H1 (cell line): Measurements from ENCODE around the gene SCAP. TPM values are rescaled to one million over a fixed set of nuclear protein-coding genes. Genes with fewer than 3 reads are reported as not detected.
A peak's percentile ranks its signal among the peaks of the same experiment; 100 is the strongest.

Source experiments
- ATF3 ChIP-seq: IDR thresholded peaks from 2 replicates; pipeline ENCODE4 v1.6.1; 2011; ENCODE audit warnings: low read depth, mild to moderate bottlenecking, low read length; ENCODE audit not compliant: insufficient read depth
- CBX5 ChIP-seq: fragments of 300-800, 300-1000 bp; sonication (generic); IDR thresholded peaks from 2 replicates; pipeline ENCODE4 v1.7.1; 2016; ENCODE audit warnings: antibody characterized with exemption, low read length, low read depth
- CREB1 ChIP-seq: IDR thresholded peaks from 2 replicates; pipeline ENCODE4 v1.6.1; 2012; ENCODE audit warnings: inconsistent platforms
- EP300 ChIP-seq, 2 experiments: IDR thresholded peaks; 1 replicate in 1 of 2; 2 replicates in 1 of 2; pipeline ENCODE4 v1.6.1; 2011 to 2012; ENCODE audit warnings: low read depth in 2 of 2, low read length in 2 of 2, mild to moderate bottlenecking in 2 of 2, borderline replicate concordance in 1 of 2, inconsistent platforms in 1 of 2, moderate library complexity in 1 of 2
- GABPA ChIP-seq: IDR thresholded peaks from 2 replicates; pipeline ENCODE4 v1.6.1; 2011; ENCODE audit warnings: mild to moderate bottlenecking, low read length, moderate library complexity, borderline replicate concordance; ENCODE audit not compliant: insufficient read depth
- JUN ChIP-seq: IDR thresholded peaks from 2 replicates; pipeline ENCODE4 v1.6.1; 2011; ENCODE audit warnings: low read depth, mild to moderate bottlenecking, improper control_type of control experiment, low read length
- KDM1A ChIP-seq: fragments of 200-600, 300-600 bp; sonication (generic); IDR thresholded peaks from 2 replicates; pipeline ENCODE4 v1.7.1; 2016; ENCODE audit warnings: mild to moderate bottlenecking, low read length, borderline replicate concordance
- KDM5A ChIP-seq: fragments of 200-600 bp; IDR thresholded peaks from 2 replicates; pipeline ENCODE4 v1.7.1; 2012; ENCODE audit warnings: mild to moderate bottlenecking, low read length, inconsistent platforms, mixed read lengths
- MAFK ChIP-seq: IDR thresholded peaks from 2 replicates; pipeline ENCODE4 v1.6.1; 2012; ENCODE audit warnings: low read depth, mild to moderate bottlenecking, improper control_type of control experiment, low read length
- RXRA ChIP-seq: IDR thresholded peaks from 2 replicates; pipeline ENCODE4 v1.6.1; 2011; ENCODE audit warnings: low read depth, mild to moderate bottlenecking, low read length, moderate library complexity; ENCODE audit not compliant: insufficient read depth
- SAP30 ChIP-seq: fragments of 300-600 bp; sonication (generic); IDR thresholded peaks from 2 replicates; pipeline ENCODE4 v1.7.1; 2012; ENCODE audit warnings: low read length, moderate library complexity, mild to moderate bottlenecking, inconsistent platforms; ENCODE audit not compliant: insufficient read depth, insufficient replicate concordance
- SIN3A ChIP-seq, 2 experiments: IDR thresholded peaks in 1 of 2; conservative IDR thresholded peaks in 1 of 2; 2 replicates each; pipeline ENCODE4 v1.6.1; 2011 to 2012; ENCODE audit warnings: low read length in 2 of 2, improper control_type of control experiment in 1 of 2, low read depth in 1 of 2, mild to moderate bottlenecking in 1 of 2
- SIRT6 ChIP-seq: IDR thresholded peaks from one replicate; pipeline ENCODE4 v1.7.1; 2012; ENCODE audit warnings: low read length, inconsistent platforms
- SUZ12 ChIP-seq: fragments of 200-600 bp; sonication (generic); IDR thresholded peaks from 2 replicates; pipeline ENCODE4 v1.6.1; 2012; ENCODE audit warnings: mild to moderate bottlenecking, inconsistent platforms, low read length, moderate library complexity, mixed read lengths
- TAF1 ChIP-seq: IDR thresholded peaks from 2 replicates; pipeline ENCODE4 v1.6.1; 2011; ENCODE audit warnings: mild to moderate bottlenecking, low read depth, low read length
- TAF7 ChIP-seq: optimal IDR thresholded peaks from 2 replicates; pipeline ENCODE3; 2011; ENCODE audit warnings: low read depth, mild to moderate bottlenecking, inconsistent platforms, low read length, moderate library complexity, borderline replicate concordance
- TCF12 ChIP-seq: IDR thresholded peaks from 2 replicates; pipeline ENCODE4 v1.6.1; 2011; ENCODE audit warnings: low read depth, mild to moderate bottlenecking, low read length
- TEAD4 ChIP-seq: IDR thresholded peaks from 2 replicates; pipeline ENCODE4 v1.6.1; 2012; ENCODE audit warnings: low read depth, low read length, inconsistent platforms, mixed read lengths
- ZNF274 ChIP-seq: IDR thresholded peaks from 2 replicates; pipeline ENCODE4 v1.7.0; 2012; ENCODE audit warnings: low read length, borderline replicate concordance; ENCODE audit errors: extremely low read depth
- polyA plus RNA-seq, 7 experiments: library from polyadenylated mRNA; depleted of rRNA in 3 of 7; stranded (reverse) in 5 of 7; unstranded in 2 of 7; fragments of >200 nt in 5 of 7; fragments of 200-250 nt in 2 of 7; gene quantifications; 1 replicate in 5 of 7; 2 replicates in 1 of 7; 4 replicates in 1 of 7; pipeline versions ENCODE4 v1.2.1 to v1.2.3, GENCODE V29; 2011 to 2013; ENCODE audit warnings: missing spikeins in 2 of 7, mixed read lengths in 2 of 7
- total RNA-seq: library from RNA; stranded (reverse); fragmentation: NEBNext Ultra II Directional; extraction: Animal tissue kit (Norgen Biotek cat#: 25700); gene quantifications from 2 replicates; pipeline ENCODE4 v1.2.1, GENCODE V29; 2021
- TF ChIP-seq, protein P1 (sequence below), 3 experiments: IDR thresholded peaks; 1 replicate in 2 of 3; 2 replicates in 1 of 3; pipeline versions ENCODE4 v1.5.1 to v1.6.1; 2011; ENCODE audit warnings: low read length in 3 of 3, mild to moderate bottlenecking in 3 of 3, inconsistent platforms in 2 of 3, low read depth in 1 of 3, moderate library complexity in 1 of 3; ENCODE audit not compliant: insufficient read depth in 1 of 3; ENCODE audit errors: control extremely low read depth in 1 of 3

The SCAP gene
- total and polyA plus RNA-seq, 2 of the 8 experiments (the other 6 are each of a cell fraction or from before 2014, with no cell fraction given): 74.0 to 114 TPM

- no peak for TF ChIP-seq KDM5A
- TF ChIP-seq TAF7: no peak
- TF ChIP-seq SIRT6: no peak
- TF ChIP-seq ZNF274: no peak
- TF ChIP-seq MAFK: no peak
- no peak for TF ChIP-seq SUZ12
- no peak for TF ChIP-seq CREB1
- TF ChIP-seq SIN3A (conservative IDR thresholded peaks at IDR 0.05 in 1 of 2, IDR thresholded peaks at IDR 0.05 in 1 of 2; ENCODE audit: low read depth in 1 of 2, low read length in 2 of 2): peak in 1 of 2 experiments; percentile 83; a peak in 1 of 4 replicates
- TF ChIP-seq RXRA: no peak
- no peak for TF ChIP-seq TCF12
- TF ChIP-seq, protein P1, sequence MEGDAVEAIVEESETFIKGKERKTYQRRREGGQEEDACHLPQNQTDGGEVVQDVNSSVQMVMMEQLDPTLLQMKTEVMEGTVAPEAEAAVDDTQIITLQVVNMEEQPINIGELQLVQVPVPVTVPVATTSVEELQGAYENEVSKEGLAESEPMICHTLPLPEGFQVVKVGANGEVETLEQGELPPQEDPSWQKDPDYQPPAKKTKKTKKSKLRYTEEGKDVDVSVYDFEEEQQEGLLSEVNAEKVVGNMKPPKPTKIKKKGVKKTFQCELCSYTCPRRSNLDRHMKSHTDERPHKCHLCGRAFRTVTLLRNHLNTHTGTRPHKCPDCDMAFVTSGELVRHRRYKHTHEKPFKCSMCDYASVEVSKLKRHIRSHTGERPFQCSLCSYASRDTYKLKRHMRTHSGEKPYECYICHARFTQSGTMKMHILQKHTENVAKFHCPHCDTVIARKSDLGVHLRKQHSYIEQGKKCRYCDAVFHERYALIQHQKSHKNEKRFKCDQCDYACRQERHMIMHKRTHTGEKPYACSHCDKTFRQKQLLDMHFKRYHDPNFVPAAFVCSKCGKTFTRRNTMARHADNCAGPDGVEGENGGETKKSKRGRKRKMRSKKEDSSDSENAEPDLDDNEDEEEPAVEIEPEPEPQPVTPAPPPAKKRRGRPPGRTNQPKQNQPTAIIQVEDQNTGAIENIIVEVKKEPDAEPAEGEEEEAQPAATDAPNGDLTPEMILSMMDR (IDR thresholded peaks at IDR 0.05; ENCODE audit: control extremely low read depth in 1 of 3, insufficient read depth in 1 of 3, low read depth in 1 of 3, low read length in 3 of 3): peak in 1 of 3 experiments; percentile 3; a peak in 1 of 4 replicates
- TF ChIP-seq SAP30: no peak
- TF ChIP-seq KDM1A: no peak; the same call in 1 of the 2 replicates
- no peak for TF ChIP-seq EP300 (IDR thresholded peaks at IDR 0.05; ENCODE audit: borderline replicate concordance in 1 of 2, low read depth in 2 of 2, low read length in 2 of 2)
- peak; percentile 69 for TF ChIP-seq TAF1
- no peak for TF ChIP-seq CBX5
- TF ChIP-seq GABPA: 0 out of 2 replicates have a peak, but pooled peaks have one; percentile 53
- TF ChIP-seq TEAD4: no peak
- TF ChIP-seq ATF3: no peak
- no peak for TF ChIP-seq JUN
Measured at GRCh38 chr3:47381317-47382157, 94.2 kb downstream of the SCAP start (continued).
